CD14-positive monocyte (primary cell): Measurements from ENCODE around the gene SNCB. TPM values are rescaled to one million over a fixed set of nuclear protein-coding genes. Genes with fewer than 3 reads are reported as not detected.

Source experiments
- DNase-seq, 3 donors: peaks; one replicate each; pipeline ENCODE4 v3.0.0-alpha.2; 2011 to 2022
- H2AFZ ChIP-seq: 2 replicates; pipeline ENCODE4 v1.6.0; 2012; ENCODE audit warnings: mild to moderate bottlenecking, low read depth, low read length, inconsistent platforms; ENCODE audit not compliant: insufficient read depth, poor library complexity, severe bottlenecking
- H3K27ac ChIP-seq, 2 donors: 1 replicate in 1 of 2; 2 replicates in 1 of 2; pipeline ENCODE4 v1.5.1; 2012 to 2013; ENCODE audit warnings: low read length in 2 of 2, control low read depth in 1 of 2, inconsistent platforms in 1 of 2, low read depth in 1 of 2, mild to moderate bottlenecking in 1 of 2
- H3K27me3 ChIP-seq, 2 donors: one replicate each; pipeline versions ENCODE4 v1.6.0 to v1.6.1; 2011 to 2013; ENCODE audit warnings: low read length in 2 of 2; ENCODE audit not compliant: control insufficient read depth in 2 of 2, insufficient read depth in 2 of 2
- H3K36me3 ChIP-seq, 2 donors: replicated peaks in 1 of 2; 1 replicate in 1 of 2; 2 replicates in 1 of 2; pipeline versions ENCODE4 v1.5.1 to v1.6.1; 2012 to 2013; ENCODE audit warnings: low read length in 2 of 2, control low read depth in 1 of 2, inconsistent platforms in 1 of 2, mild to moderate bottlenecking in 1 of 2; ENCODE audit not compliant: insufficient read depth in 2 of 2, control insufficient read depth in 1 of 2
- H3K4me1 ChIP-seq, 2 donors: 1 replicate in 1 of 2; 2 replicates in 1 of 2; pipeline versions ENCODE4 v1.5.1 to v1.6.1; 2012 to 2013; ENCODE audit warnings: low read length in 2 of 2, control low read depth in 1 of 2, inconsistent platforms in 1 of 2, mild to moderate bottlenecking in 1 of 2, moderate library complexity in 1 of 2; ENCODE audit not compliant: insufficient read depth in 2 of 2, control insufficient read depth in 1 of 2
- H3K4me2 ChIP-seq: replicated peaks from 2 replicates; pipeline ENCODE3; 2012; ENCODE audit warnings: low read length, moderate library complexity, mild to moderate bottlenecking; ENCODE audit not compliant: poor library complexity, severe bottlenecking; ENCODE audit errors: extremely low read depth
- H3K4me3 ChIP-seq, 3 experiments: fragments of 200-600 bp in 1 of 3; sonication (generic) in 1 of 3; replicated peaks in 1 of 3; 1 replicate in 2 of 3; 2 replicates in 1 of 3; pipeline ENCODE4 v1.5.1; 2011 to 2013; ENCODE audit warnings: low read length in 3 of 3, mild to moderate bottlenecking in 3 of 3, control low read depth in 2 of 3, low read depth in 2 of 3, inconsistent platforms in 1 of 3, moderate library complexity in 1 of 3
- H3K79me2 ChIP-seq: 2 replicates; pipeline ENCODE4 v1.6.0; 2012; ENCODE audit warnings: mild to moderate bottlenecking, control low read depth, inconsistent platforms, low read length, moderate library complexity; ENCODE audit not compliant: insufficient read depth
- H3K9ac ChIP-seq: 2 replicates; pipeline ENCODE4 v1.6.0; 2017; ENCODE audit warnings: low read length, mild to moderate bottlenecking; ENCODE audit not compliant: insufficient read depth, poor library complexity, severe bottlenecking
- H3K9me3 ChIP-seq, 2 donors: replicated peaks in 1 of 2; 1 replicate in 1 of 2; 2 replicates in 1 of 2; pipeline versions ENCODE4 v1.5.1 to v1.6.1; 2012 to 2013; ENCODE audit warnings: low read length in 2 of 2, control low read depth in 1 of 2; ENCODE audit not compliant: control insufficient read depth in 1 of 2, insufficient read depth in 1 of 2
- H4K20me1 ChIP-seq: 2 replicates; pipeline ENCODE4 v1.6.0; 2012; ENCODE audit warnings: mild to moderate bottlenecking, low read length, control low read depth, moderate library complexity; ENCODE audit not compliant: insufficient read depth
- H3K27ac Mint-ChIP-seq, 7 donors: one replicate each; pipeline ENCODE4 v1.8.0; 2020; ENCODE audit warnings: mild to moderate bottlenecking in 7 of 7, mixed read lengths in 7 of 7, moderate library complexity in 6 of 7, inconsistent platforms in 2 of 7
- H3K27me3 Mint-ChIP-seq, 3 donors: one replicate each; pipeline ENCODE4 v1.8.0; 2021 to 2022; ENCODE audit warnings: low read depth in 3 of 3, mild to moderate bottlenecking in 3 of 3, mixed read lengths in 3 of 3, moderate library complexity in 3 of 3, inconsistent platforms in 1 of 3
- H3K36me3 Mint-ChIP-seq, 2 donors: one replicate each; pipeline ENCODE4 v1.8.0; 2020; ENCODE audit warnings: mixed read lengths in 2 of 2, inconsistent platforms in 1 of 2, mild to moderate bottlenecking in 1 of 2
- H3K4me1 Mint-ChIP-seq: one replicate; pipeline ENCODE4 v1.8.0; 2020; ENCODE audit warnings: mild to moderate bottlenecking, mixed read lengths
- H3K4me3 Mint-ChIP-seq, 2 donors: one replicate each; pipeline ENCODE4 v1.8.0; 2020; ENCODE audit warnings: mild to moderate bottlenecking in 2 of 2, mixed read lengths in 2 of 2, moderate library complexity in 1 of 2
- H3K9me3 Mint-ChIP-seq, 7 donors: one replicate each; pipeline ENCODE4 v1.8.0; 2020 to 2022; ENCODE audit warnings: mixed read lengths in 7 of 7, mild to moderate bottlenecking in 6 of 7, moderate library complexity in 6 of 7, inconsistent platforms in 2 of 7
- WGBS: methylation state at CpG from one replicate; pipeline ENCODE4 v1.1.5; 2013; ENCODE audit warnings: missing lambda C conversion rate; ENCODE audit not compliant: insufficient coverage; 5-methylcytosine and 5-hydroxymethylcytosine counted together
- intact Hi-C, 2 donors: fragments of 100-400 bp; cut with micrococcal nuclease; formaldehyde crosslinking; loops; one replicate each; pipeline versions ENCODE4 v1.15.0 to v1.15.1; 2023
- polyA plus RNA-seq, 3 donors: library from polyadenylated mRNA; depleted of rRNA in 1 of 3; unstranded in 2 of 3; stranded (reverse) in 1 of 3; fragments of 300-500 nt in 2 of 3; fragments of >200 nt in 1 of 3; fragmentation: Illumina TruSeq in 2 of 3; gene quantifications; 1 replicate in 2 of 3; 2 replicates in 1 of 3; pipeline ENCODE4 v1.2.3, GENCODE V29; 2012 to 2021
- TF ChIP-seq, protein P1 (sequence below): fragments of 200-600 bp; IDR thresholded peaks from one replicate; pipeline ENCODE4 v1.8.0; 2022; ENCODE audit warnings: antibody characterized with exemption, mild to moderate bottlenecking

SNCB gene
- polyA plus RNA-seq, 3 donors: not detected

GRCh38 chr5:176664479-176664878 is 34.1 kb upstream of the SNCB start:
- H3K4me1 Mint-ChIP-seq: peaks cover 5% of the 10 kb centered on the region
- TF ChIP-seq, protein P1, sequence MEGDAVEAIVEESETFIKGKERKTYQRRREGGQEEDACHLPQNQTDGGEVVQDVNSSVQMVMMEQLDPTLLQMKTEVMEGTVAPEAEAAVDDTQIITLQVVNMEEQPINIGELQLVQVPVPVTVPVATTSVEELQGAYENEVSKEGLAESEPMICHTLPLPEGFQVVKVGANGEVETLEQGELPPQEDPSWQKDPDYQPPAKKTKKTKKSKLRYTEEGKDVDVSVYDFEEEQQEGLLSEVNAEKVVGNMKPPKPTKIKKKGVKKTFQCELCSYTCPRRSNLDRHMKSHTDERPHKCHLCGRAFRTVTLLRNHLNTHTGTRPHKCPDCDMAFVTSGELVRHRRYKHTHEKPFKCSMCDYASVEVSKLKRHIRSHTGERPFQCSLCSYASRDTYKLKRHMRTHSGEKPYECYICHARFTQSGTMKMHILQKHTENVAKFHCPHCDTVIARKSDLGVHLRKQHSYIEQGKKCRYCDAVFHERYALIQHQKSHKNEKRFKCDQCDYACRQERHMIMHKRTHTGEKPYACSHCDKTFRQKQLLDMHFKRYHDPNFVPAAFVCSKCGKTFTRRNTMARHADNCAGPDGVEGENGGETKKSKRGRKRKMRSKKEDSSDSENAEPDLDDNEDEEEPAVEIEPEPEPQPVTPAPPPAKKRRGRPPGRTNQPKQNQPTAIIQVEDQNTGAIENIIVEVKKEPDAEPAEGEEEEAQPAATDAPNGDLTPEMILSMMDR: no peak
- Histone ChIP-seq H3K79me2 (no peaks in the 10 kb centered on the region), H3K36me3 (no peaks in the 10 kb centered on the region), H3K4me2 (no peak overlapping the region), H3K27me3 (no peaks in the 10 kb centered on the region), H2AFZ (no peak overlapping the region), H3K9ac (no peak overlapping the region), H3K4me1 (peaks cover 3 to 4% of the 10 kb centered on the region in 2 donors), H4K20me1 (no peaks in the 10 kb centered on the region), H3K9me3 (no peaks in the 10 kb centered on the region), H3K4me3 (no peak overlapping the region), H3K27ac (no peak overlapping the region)
- no peaks in the 10 kb centered on the region for H3K36me3 Mint-ChIP-seq
- H3K27me3 Mint-ChIP-seq: peaks cover 13 to 44% (median 26%) of the 10 kb centered on the region in 3 donors
- H3K9me3 Mint-ChIP-seq: peaks cover 0 to 9% (median 0%) of the 10 kb centered on the region in 7 donors
- H3K4me3 Mint-ChIP-seq: peak overlapping the region in 1 of 2 donors; percentile 16
- intact Hi-C loops: no loop called here
- no peak for DNase-seq
- WGBS: 42% methylated on average over 3 of the region's 6 CpGs
- H3K27ac Mint-ChIP-seq: no peak overlapping the region

- peaks cover 14% of the 10 kb centered on the region for H3K4me1 Mint-ChIP-seq
- WGBS: 96% methylated on average over 4 of the region's 10 CpGs
- peaks cover 0 to 9% (median 0%) of the 10 kb centered on the region in 7 donors for H3K9me3 Mint-ChIP-seq
- no peak overlapping the region for H3K4me3 ChIP-seq
- H3K9me3 ChIP-seq: no peaks in the 10 kb centered on the region
- H3K4me1 ChIP-seq: peaks cover 12 to 13% of the 10 kb centered on the region in 2 donors
- H2AFZ ChIP-seq: no peak overlapping the region
- no peaks in the 10 kb centered on the region for H3K27me3 ChIP-seq
- H3K4me2 ChIP-seq: no peak overlapping the region
- H3K4me3 Mint-ChIP-seq: no peak overlapping the region
- H3K27me3 Mint-ChIP-seq: peaks cover 16 to 48% (median 25%) of the 10 kb centered on the region in 3 donors
- H3K9ac ChIP-seq: no peak overlapping the region
- H3K79me2 ChIP-seq: no peaks in the 10 kb centered on the region
- TF ChIP-seq, protein P1: no peak
- H3K36me3 ChIP-seq: no peaks in the 10 kb centered on the region
- intact Hi-C loops: no loop called here
- H3K27ac ChIP-seq: no peak overlapping the region
- no peaks in the 10 kb centered on the region for H3K36me3 Mint-ChIP-seq
- no peak overlapping the region for H3K27ac Mint-ChIP-seq
- H4K20me1 ChIP-seq: peaks cover 1% of the 10 kb centered on the region
- DNase-seq: no peak
These were observed 33.2 kb upstream of the SNCB start for GRCh38 chr5:176663566-176663965.
